Stimulated activated naive CD8-positive, alpha-beta T cell treated with anti-CD3 and anti-CD28 coated beads, Interleukin-15, amount 100 ng/mL, for 72 hours (primary cell): ENCODE measurements around the gene RETREG1.
"Not testable (repeated sequence)": the region's sequence is repeated elsewhere in the genome, so short reads cannot be mapped to it uniquely, and the experiment has no call there.

Experiments
- ATAC-seq: fragments of 150-1000 bp; cut with Tn5 transposase; 2 replicates; pipeline ENCODE4 v1.10.0; 2021; ENCODE audit warnings: mild to moderate bottlenecking, moderate library complexity
- DNase-seq, 2 donors: peaks; one replicate each; pipeline ENCODE4 v3.0.0; 2021 to 2022
- H3K27ac Mint-ChIP-seq, 2 donors: one replicate each; pipeline ENCODE4 v1.8.0; 2022; ENCODE audit warnings: mild to moderate bottlenecking in 2 of 2, mixed read lengths in 2 of 2, moderate library complexity in 2 of 2
- H3K27me3 Mint-ChIP-seq: one replicate; pipeline ENCODE4 v1.8.0; 2022; ENCODE audit warnings: mixed read lengths
- H3K4me1 Mint-ChIP-seq: one replicate; pipeline ENCODE4 v1.8.0; 2022; ENCODE audit warnings: mild to moderate bottlenecking, mixed read lengths
- H3K4me3 Mint-ChIP-seq, 2 donors: one replicate each; pipeline ENCODE4 v1.8.0; 2022; ENCODE audit warnings: mild to moderate bottlenecking in 2 of 2, mixed read lengths in 2 of 2, moderate library complexity in 1 of 2
- H3K9me3 Mint-ChIP-seq, 2 donors: one replicate each; pipeline ENCODE4 v1.8.0; 2022; ENCODE audit warnings: mixed read lengths in 2 of 2

Gene RETREG1

DNA sequence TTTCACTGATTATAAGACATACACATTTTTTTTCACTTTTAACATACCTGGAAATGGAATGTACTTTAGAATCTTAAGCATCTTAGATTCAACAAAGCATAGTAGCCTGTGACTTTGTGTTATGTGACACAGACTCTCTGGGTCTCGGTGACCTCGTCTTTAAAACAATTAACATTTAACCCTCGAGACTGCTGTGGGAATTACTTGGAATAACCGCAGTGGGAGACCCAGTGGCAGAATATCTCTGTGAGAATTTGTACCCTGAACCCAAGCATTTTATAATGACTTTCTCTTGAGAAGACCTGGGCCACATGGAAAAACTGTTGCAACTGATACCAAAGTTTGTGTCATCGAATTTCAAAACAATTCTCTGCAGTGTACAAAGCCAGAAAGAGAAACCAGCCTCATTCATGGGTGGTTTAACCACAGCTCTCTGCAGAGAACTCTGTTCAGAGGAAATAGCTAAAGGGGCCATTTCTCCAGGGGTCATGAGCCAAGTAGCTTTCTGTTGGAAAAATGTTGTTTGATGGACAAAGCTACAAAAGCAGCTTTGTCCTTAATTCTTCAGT lies 10.0 kb upstream of the RETREG1 start:
- H3K4me3 Mint-ChIP-seq: peak overlapping the region; percentile 30 to 34
- peak; percentile 91 for ATAC-seq

GRCh38 chr5:16625096-16625495 lies 8.3 kb upstream of the RETREG1 start:
- no peak for ATAC-seq
- no peak for DNase-seq
- Mint-ChIP-seq H3K27me3 (no peaks in the 10 kb centered on the region), H3K9me3 (no peaks in the 10 kb centered on the region), H3K4me3 (no peak overlapping the region), H3K4me1 (peaks cover 62% of the 10 kb centered on the region), H3K27ac (no peak overlapping the region)

More for the DNA sequence above, 10.0 kb upstream of the RETREG1 start:
- Mint-ChIP-seq H3K27me3 (no peaks in the 10 kb centered on the region), H3K27ac (peak overlapping the region; percentile 90 to 98), H3K4me1 (peaks cover 63% of the 10 kb centered on the region), H3K9me3 (peaks cover 0 to 7% of the 10 kb centered on the region in 2 donors)
- DNase-seq: peak; percentile 42 to 54

GRCh38 chr5:16619136-16619535 lies 2.3 kb upstream of the RETREG1 start:
- DNase-seq (no peak), ATAC-seq (no peak)
- Mint-ChIP-seq H3K27ac (no peak overlapping the region), H3K4me3 (no peak overlapping the region), H3K4me1 (peaks cover 19% of the 10 kb centered on the region), H3K9me3 (no peaks in the 10 kb centered on the region), H3K27me3 (no peaks in the 10 kb centered on the region)

GRCh38 chr5:16618138-16618897 lies 1.5 kb upstream of the RETREG1 start:
- ATAC-seq: no peak
- Mint-ChIP-seq H3K27ac (no peak overlapping the region), H3K9me3 (no peaks in the 10 kb centered on the region), H3K27me3 (no peaks in the 10 kb centered on the region), H3K4me1 (peaks cover 27% of the 10 kb centered on the region), H3K4me3 (no peak overlapping the region)
- no peak for DNase-seq

DNA sequence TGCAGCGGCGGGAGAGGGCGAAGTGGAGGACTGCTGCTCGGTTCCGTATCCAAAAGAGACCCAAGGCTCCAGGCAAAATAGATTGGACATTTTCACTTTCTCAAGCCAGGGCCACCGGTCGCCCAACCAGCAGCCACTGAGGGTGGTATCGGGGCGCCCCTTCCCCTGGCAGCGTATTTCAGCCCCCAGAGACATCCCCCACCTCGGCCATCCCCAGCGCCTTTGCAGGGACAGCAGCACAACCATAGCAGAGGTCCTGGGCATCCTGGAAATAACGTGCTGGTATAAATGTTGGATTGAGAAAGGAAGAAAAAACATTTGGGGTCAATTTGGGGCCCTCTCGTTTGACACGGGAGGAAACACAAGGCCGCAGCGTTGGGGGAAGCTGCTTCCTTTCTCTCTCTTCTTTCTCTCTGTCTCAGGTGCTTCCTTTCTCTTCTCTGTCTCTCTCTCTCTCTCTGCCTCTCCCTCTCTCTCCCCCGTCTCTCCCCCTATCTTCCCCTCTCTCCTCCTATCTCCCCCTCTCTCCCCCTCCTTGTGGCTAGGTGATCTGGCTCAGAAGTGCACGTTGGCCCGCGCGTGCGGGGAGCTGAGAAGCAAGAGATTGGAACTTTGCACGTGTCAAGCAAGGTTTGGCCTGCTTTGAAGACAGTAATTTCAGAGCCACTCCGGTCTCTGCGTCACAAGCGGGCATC lies 624 bp upstream of the RETREG1 start:
- ATAC-seq (peak; percentile 38), DNase-seq (peak; percentile 30 to 63)
- no peaks in the 10 kb centered on the region for H3K9me3 Mint-ChIP-seq
- peaks cover 36% of the 10 kb centered on the region for H3K4me1 Mint-ChIP-seq
- H3K27ac Mint-ChIP-seq: no peak overlapping the region
- no peak overlapping the region for H3K4me3 Mint-ChIP-seq
- H3K27me3 Mint-ChIP-seq: no peaks in the 10 kb centered on the region

- Mint-ChIP-seq H3K4me1 (peaks cover 51% of the 10 kb centered on the region), H3K27me3 (no peaks in the 10 kb centered on the region), H3K9me3 (no peaks in the 10 kb centered on the region), H3K4me3 (no peak overlapping the region), H3K27ac (peak overlapping the region; percentile 96 to 98)
- DNase-seq (no peak), ATAC-seq (no peak)
These were observed 859 bp downstream of the RETREG1 start for GRCh38 chr5:16615741-16616535.

- DNase-seq (peak in 1 of 2 donors; percentile 28), ATAC-seq (peak; percentile 81)
- peak overlapping the region in 1 of 2 donors; percentile 42 for H3K4me3 Mint-ChIP-seq
- H3K9me3 Mint-ChIP-seq: no peaks in the 10 kb centered on the region
- peak overlapping the region; percentile 65 to 88 for H3K27ac Mint-ChIP-seq
- H3K4me1 Mint-ChIP-seq: peaks cover 65% of the 10 kb centered on the region
- no peaks in the 10 kb centered on the region for H3K27me3 Mint-ChIP-seq
These were observed 4.8 kb downstream of the RETREG1 start for GRCh38 chr5:16612007-16612406.

- not testable (repeated sequence) for H3K4me3 Mint-ChIP-seq, H3K27me3 Mint-ChIP-seq, ATAC-seq, H3K9me3 Mint-ChIP-seq, DNase-seq
- Mint-ChIP-seq H3K4me1 (peaks cover 74% of the 10 kb centered on the region), H3K27ac (peak overlapping the region in 1 of 2 donors; percentile 34)
These were observed 5.9 kb downstream of the RETREG1 start for GRCh38 chr5:16610896-16611295.

DNA sequence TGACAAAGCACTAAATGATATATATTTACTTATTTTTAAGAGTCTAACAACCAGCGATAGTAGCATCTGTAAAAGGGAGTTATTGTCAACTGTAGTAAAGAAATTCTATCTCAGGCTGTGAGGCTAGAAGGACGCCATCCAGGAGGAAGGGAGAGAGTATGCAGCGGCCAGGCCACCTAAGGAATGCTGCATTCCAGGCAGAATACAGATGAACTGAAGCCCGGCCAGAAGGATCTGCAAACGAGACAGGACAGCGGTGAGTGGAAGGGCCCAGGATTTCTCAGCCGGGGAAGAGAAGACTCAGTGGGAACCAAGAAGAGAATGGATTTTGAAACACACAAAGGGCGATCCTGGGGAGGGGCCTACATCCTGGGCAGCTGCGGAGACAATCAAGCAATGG lies 7.4 kb downstream of the RETREG1 start:
- peaks cover 76% of the 10 kb centered on the region for H3K4me1 Mint-ChIP-seq

DNA sequence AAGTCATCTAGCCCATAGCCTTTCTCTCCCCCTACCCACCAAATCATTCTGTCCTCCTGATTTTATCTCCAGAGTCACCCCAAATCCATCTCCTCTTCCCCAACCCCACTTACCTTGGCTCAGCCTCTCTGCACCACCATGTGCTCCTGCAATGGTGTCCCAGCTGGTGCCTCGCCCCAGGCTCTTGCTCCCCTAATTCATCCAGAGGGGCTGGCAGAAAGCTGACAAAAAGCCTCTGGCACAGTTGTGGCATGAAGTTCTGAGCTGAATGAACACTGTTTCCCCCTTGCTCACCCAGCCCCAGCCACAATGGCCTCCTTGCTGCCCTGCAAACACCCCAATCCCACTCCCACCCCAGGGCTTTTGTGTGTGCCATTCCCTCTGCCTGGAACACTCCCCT lies 10.2 kb downstream of the RETREG1 start:
- no peak for ATAC-seq
- Mint-ChIP-seq H3K4me3 (no peak overlapping the region), H3K27ac (peak overlapping the region in 1 of 2 donors; percentile 74), H3K9me3 (peaks cover 4 to 8% of the 10 kb centered on the region in 2 donors), H3K4me1 (peaks cover 69% of the 10 kb centered on the region), H3K27me3 (no peaks in the 10 kb centered on the region)
- no peak for DNase-seq

More for the DNA sequence above, 7.4 kb downstream of the RETREG1 start:
- no peak for ATAC-seq
- no peak overlapping the region for H3K4me3 Mint-ChIP-seq
- H3K27me3 Mint-ChIP-seq: no peaks in the 10 kb centered on the region
- DNase-seq: no peak
- H3K9me3 Mint-ChIP-seq: peaks cover 4 to 8% of the 10 kb centered on the region in 2 donors
- peak overlapping the region in 1 of 2 donors; percentile 32 for H3K27ac Mint-ChIP-seq

DNA sequence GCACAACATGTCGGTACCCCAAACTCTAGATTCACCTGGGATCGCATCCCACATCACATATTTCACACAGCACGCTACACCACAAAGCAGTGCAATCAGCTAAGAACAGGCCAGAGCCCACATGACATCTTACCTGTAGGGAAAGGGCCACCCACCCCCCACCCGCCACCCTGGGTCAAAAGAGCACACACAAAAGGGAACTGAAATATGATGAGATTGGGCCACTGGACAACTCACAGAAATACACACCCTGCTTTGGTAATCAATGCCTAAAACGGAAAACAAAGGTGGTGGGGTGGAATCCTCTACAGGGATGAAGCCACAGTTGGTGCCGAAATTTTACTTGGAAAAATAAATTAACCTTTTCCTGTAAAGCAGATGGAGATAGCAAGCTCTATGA lies 13.1 kb downstream of the RETREG1 start:
- H3K27ac Mint-ChIP-seq: no peak overlapping the region
- H3K9me3 Mint-ChIP-seq: peaks cover 4 to 8% of the 10 kb centered on the region in 2 donors
- H3K27me3 Mint-ChIP-seq: no peaks in the 10 kb centered on the region
- H3K4me1 Mint-ChIP-seq: peaks cover 72% of the 10 kb centered on the region
- DNase-seq: no peak
- no peak for ATAC-seq
- no peak overlapping the region for H3K4me3 Mint-ChIP-seq

DNA sequence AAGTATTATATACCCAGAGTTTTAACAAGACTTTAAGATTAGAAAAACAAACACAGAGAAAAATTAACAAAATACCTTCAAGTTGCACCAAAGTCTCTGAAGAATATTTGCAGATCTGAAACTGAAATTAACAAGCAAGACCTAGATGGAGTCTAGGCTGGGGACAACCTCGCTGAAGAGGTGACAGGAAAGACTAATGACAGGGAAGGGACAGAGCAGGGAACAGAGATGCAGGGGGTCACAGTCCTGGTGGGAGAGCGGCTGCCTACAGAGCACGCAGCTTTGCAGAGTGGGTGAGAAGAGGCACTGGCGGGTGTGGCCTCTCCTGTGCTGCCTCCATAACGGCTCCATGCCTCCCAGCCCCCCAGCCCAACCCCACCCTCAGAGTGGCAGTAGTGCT lies 13.5 kb downstream of the RETREG1 start:
- Mint-ChIP-seq H3K4me1 (peaks cover 72% of the 10 kb centered on the region), H3K4me3 (no peak overlapping the region), H3K9me3 (peaks cover 4 to 8% of the 10 kb centered on the region in 2 donors), H3K27ac (no peak overlapping the region), H3K27me3 (no peaks in the 10 kb centered on the region)
- DNase-seq (no peak), ATAC-seq (no peak)

DNA sequence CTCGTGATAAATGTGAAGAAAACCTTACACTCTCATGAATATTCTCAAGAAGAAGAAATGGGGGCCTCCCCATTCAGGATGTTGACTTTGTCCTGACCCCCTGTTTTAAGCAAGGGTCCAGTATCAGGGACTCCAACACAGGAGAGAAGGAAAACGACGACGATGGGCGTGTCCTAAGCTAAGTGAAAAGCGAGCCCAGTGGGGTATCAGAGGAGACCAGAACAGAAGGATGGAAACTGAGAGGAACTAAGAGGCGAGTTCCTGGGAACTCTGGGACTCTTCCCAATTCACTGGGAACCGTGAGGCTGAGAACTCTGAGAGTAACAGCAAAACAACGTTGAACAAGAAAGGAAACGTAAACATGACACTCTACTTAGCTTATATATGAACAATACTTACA lies 14.6 kb downstream of the RETREG1 start:
- ATAC-seq: no peak
- DNase-seq: no peak
- H3K9me3 Mint-ChIP-seq: peaks cover 4 to 8% of the 10 kb centered on the region in 2 donors
- peaks cover 80% of the 10 kb centered on the region for H3K4me1 Mint-ChIP-seq
- H3K27me3 Mint-ChIP-seq: no peaks in the 10 kb centered on the region
- no peak overlapping the region for H3K4me3 Mint-ChIP-seq
- no peak overlapping the region for H3K27ac Mint-ChIP-seq

GRCh38 chr5:16600946-16601345 lies 15.9 kb downstream of the RETREG1 start:
- DNase-seq (no peak), ATAC-seq (no peak)
- peaks cover 0 to under 1% of the 10 kb centered on the region in 2 donors for H3K9me3 Mint-ChIP-seq
- H3K4me1 Mint-ChIP-seq: peaks cover 75% of the 10 kb centered on the region
- peak overlapping the region in 1 of 2 donors; percentile 34 for H3K4me3 Mint-ChIP-seq
- peak overlapping the region in 1 of 2 donors; percentile 92 for H3K27ac Mint-ChIP-seq
- H3K27me3 Mint-ChIP-seq: no peaks in the 10 kb centered on the region

- peaks cover 77% of the 10 kb centered on the region for H3K4me1 Mint-ChIP-seq
These were observed 16.4 kb downstream of the RETREG1 start for GRCh38 chr5:16600397-16600796.

More at GRCh38 chr5:16600397-16600796, 16.4 kb downstream of the RETREG1 start:
- Mint-ChIP-seq H3K4me3 (peak overlapping the region in 1 of 2 donors; percentile 34), H3K9me3 (no peaks in the 10 kb centered on the region), H3K27me3 (no peaks in the 10 kb centered on the region), H3K27ac (peak overlapping the region; percentile 33 to 92)
- ATAC-seq: no peak
- DNase-seq: no peak
